H1 (cell line): ENCODE data around the gene ZSWIM6.

Source experiments
- BACH1 ChIP-seq: IDR thresholded peaks from 2 replicates; pipeline ENCODE4 v1.6.1; 2012; ENCODE audit warnings: low read length, improper control_type of control experiment
- CEBPB ChIP-seq: IDR thresholded peaks from 2 replicates; pipeline ENCODE4 v1.6.1; 2012; ENCODE audit warnings: low read depth, low read length
- EGR1 ChIP-seq: IDR thresholded peaks from 2 replicates; pipeline ENCODE4 v1.6.1; 2011; ENCODE audit warnings: low read depth, low read length, borderline replicate concordance
- EZH2 ChIP-seq: fragments of 200-600 bp; sonication (generic); IDR thresholded peaks from 2 replicates; pipeline ENCODE4 v1.7.1; 2012; ENCODE audit warnings: low read depth, mild to moderate bottlenecking, moderate library complexity, low read length, inconsistent platforms; ENCODE audit not compliant: severe bottlenecking
- POLR2A ChIP-seq, 2 experiments: IDR thresholded peaks; 1 replicate in 1 of 2; 2 replicates in 1 of 2; pipeline ENCODE4 v1.6.1; 2011; ENCODE audit warnings: low read depth in 2 of 2, low read length in 2 of 2, mild to moderate bottlenecking in 2 of 2; ENCODE audit errors: control extremely low read depth in 1 of 2
- TF ChIP-seq, protein P1 (sequence below), 3 experiments: IDR thresholded peaks; 1 replicate in 2 of 3; 2 replicates in 1 of 3; pipeline versions ENCODE4 v1.5.1 to v1.6.1; 2011; ENCODE audit warnings: low read length in 3 of 3, mild to moderate bottlenecking in 3 of 3, inconsistent platforms in 2 of 3, low read depth in 1 of 3, moderate library complexity in 1 of 3; ENCODE audit not compliant: insufficient read depth in 1 of 3; ENCODE audit errors: control extremely low read depth in 1 of 3
- TF ChIP-seq, protein P2 (sequence below): IDR thresholded peaks from 2 replicates; pipeline ENCODE4 v1.6.1; 2012; ENCODE audit warnings: inconsistent platforms

DNA sequence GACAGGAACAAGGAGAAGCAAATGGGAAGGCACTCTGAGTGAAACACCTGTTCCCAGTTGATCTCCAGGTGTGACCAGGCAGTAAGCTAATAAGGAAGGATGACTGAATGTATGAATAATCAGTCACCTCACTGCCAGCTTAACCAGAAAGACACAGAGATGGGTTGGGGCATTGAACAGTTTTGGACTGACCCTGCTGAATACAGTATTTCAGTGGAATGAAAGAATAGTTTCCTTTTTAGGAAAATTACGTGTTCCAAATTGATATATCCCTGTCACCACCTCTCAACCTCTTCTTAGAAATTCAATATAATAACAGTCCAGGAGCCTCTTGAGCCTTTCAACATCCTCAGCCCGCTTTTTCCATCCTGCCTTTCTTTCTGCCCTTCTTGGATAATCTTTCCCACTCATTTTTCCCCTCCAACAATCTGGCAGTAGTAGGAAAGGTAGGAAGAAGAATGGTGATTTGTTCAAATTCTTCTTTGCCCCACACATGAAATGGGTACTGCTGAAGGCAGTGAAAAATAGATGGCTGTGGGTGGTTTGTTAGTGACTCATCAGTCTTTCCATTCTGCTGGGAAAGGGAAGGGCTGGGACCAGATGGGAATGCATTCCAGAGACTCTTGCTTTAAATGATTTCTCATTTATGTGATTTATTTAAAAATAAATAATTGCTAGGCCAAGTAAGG lies 117.9 kb downstream of the ZSWIM6 start:
- TF ChIP-seq CEBPB (no peak), EGR1 (no peak), EZH2 (no peak), BACH1 (no peak), POLR2A (IDR thresholded peaks at IDR 0.05; ENCODE audit: control extremely low read depth in 1 of 2, low read depth in 2 of 2, low read length in 2 of 2) (no peak)
- TF ChIP-seq, protein P1, sequence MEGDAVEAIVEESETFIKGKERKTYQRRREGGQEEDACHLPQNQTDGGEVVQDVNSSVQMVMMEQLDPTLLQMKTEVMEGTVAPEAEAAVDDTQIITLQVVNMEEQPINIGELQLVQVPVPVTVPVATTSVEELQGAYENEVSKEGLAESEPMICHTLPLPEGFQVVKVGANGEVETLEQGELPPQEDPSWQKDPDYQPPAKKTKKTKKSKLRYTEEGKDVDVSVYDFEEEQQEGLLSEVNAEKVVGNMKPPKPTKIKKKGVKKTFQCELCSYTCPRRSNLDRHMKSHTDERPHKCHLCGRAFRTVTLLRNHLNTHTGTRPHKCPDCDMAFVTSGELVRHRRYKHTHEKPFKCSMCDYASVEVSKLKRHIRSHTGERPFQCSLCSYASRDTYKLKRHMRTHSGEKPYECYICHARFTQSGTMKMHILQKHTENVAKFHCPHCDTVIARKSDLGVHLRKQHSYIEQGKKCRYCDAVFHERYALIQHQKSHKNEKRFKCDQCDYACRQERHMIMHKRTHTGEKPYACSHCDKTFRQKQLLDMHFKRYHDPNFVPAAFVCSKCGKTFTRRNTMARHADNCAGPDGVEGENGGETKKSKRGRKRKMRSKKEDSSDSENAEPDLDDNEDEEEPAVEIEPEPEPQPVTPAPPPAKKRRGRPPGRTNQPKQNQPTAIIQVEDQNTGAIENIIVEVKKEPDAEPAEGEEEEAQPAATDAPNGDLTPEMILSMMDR (IDR thresholded peaks at IDR 0.05; ENCODE audit: control extremely low read depth in 1 of 3, insufficient read depth in 1 of 3, low read depth in 1 of 3, low read length in 3 of 3): no peak
- TF ChIP-seq, protein P2, sequence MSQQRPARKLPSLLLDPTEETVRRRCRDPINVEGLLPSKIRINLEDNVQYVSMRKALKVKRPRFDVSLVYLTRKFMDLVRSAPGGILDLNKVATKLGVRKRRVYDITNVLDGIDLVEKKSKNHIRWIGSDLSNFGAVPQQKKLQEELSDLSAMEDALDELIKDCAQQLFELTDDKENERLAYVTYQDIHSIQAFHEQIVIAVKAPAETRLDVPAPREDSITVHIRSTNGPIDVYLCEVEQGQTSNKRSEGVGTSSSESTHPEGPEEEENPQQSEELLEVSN: no peak
